Activated B cell treated with CpG ODN at 0.5 μM for 24 hours (primary cell): ENCODE results near the gene H6PD. TPM values are rescaled to one million over a fixed set of nuclear protein-coding genes. Genes with fewer than 3 reads are reported as not detected.

Experiments
- ATAC-seq: fragments of 200-7000 bp; cut with Tn5 transposase; one replicate; pipeline ENCODE4 v1.10.0; 2021; ENCODE audit warnings: low read depth, mild to moderate bottlenecking, moderate library complexity
- CTCF ChIA-PET: fragments of 350-600 bp; sonication (Branson Sonifier 250); formaldehyde crosslinking; loops from one replicate; lab custom pipeline; 2021; ENCODE audit warnings: antibody characterized with exemption; lab: Charles Lee
- POLR2A ChIA-PET: fragments of 350-600 bp; sonication (Branson Sonifier 250); formaldehyde crosslinking; loops from one replicate; lab custom pipeline; 2021; ENCODE audit warnings: antibody characterized with exemption; lab: Charles Lee
- DNase-seq: peaks from one replicate; pipeline ENCODE4 v3.0.0; 2022
- H3K27ac Mint-ChIP-seq: one replicate; pipeline ENCODE4 v1.8.0; 2020; ENCODE audit warnings: mixed read lengths
- H3K27me3 Mint-ChIP-seq: one replicate; pipeline ENCODE4 v1.8.0; 2021; ENCODE audit warnings: mixed read lengths
- H3K36me3 Mint-ChIP-seq: one replicate; pipeline ENCODE4 v1.8.0; 2021; ENCODE audit warnings: low read depth, mixed read lengths
- H3K4me1 Mint-ChIP-seq: one replicate; pipeline ENCODE4 v1.8.0; 2021; ENCODE audit warnings: mixed read lengths
- H3K4me3 Mint-ChIP-seq: one replicate; pipeline ENCODE4 v1.8.0; 2020; ENCODE audit warnings: mild to moderate bottlenecking, mixed read lengths
- H3K9me3 Mint-ChIP-seq: one replicate; pipeline ENCODE4 v1.8.0; 2020; ENCODE audit warnings: mixed read lengths
- CTCF ChIP-seq: fragments of 200-600 bp; IDR thresholded peaks from one replicate; pipeline ENCODE4 v1.8.0; 2022; ENCODE audit warnings: antibody characterized with exemption, mild to moderate bottlenecking
- intact Hi-C: fragments of 100-400 bp; cut with micrococcal nuclease; formaldehyde crosslinking; loops from one replicate; pipeline ENCODE4 v1.15.1; 2024
- total RNA-seq: library from RNA; stranded (reverse); gene quantifications from 2 replicates; pipeline ENCODE4 v1.2.3, GENCODE V29; 2022

H6PD gene
- total RNA-seq, 1 donor from 2014 or later, result 21.9 TPM

- ChIA-PET POLR2A (no interaction called here), CTCF (interaction anchor here (1.8 kb wide), 1 partner anchor 10 kb away, joined by 4 read pairs; no protein-coding TSS in a partner anchor)
- H3K9me3 Mint-ChIP-seq, result no peaks in the 10 kb centered on the region
- H3K4me1 Mint-ChIP-seq, result peaks cover 8% of the 10 kb centered on the region
- H3K36me3 Mint-ChIP-seq, result no peaks in the 10 kb centered on the region
- no peak for ATAC-seq
- H3K4me3 Mint-ChIP-seq, result no peak overlapping the region
- intact Hi-C loops, result no loop called here
- no peak for TF ChIP-seq CTCF
- peaks cover 53% of the 10 kb centered on the region for H3K27me3 Mint-ChIP-seq
- DNase-seq, result no peak
- H3K27ac Mint-ChIP-seq, result no peak overlapping the region
Measured at GRCh38 chr1:9207086-9207485, 27.5 kb upstream of the H6PD start.

- H3K36me3 Mint-ChIP-seq, result no peaks in the 10 kb centered on the region
- intact Hi-C loops, result no loop called here
- no peak for TF ChIP-seq CTCF
- ATAC-seq (no peak), DNase-seq (no peak)
- peaks cover 48% of the 10 kb centered on the region for H3K27me3 Mint-ChIP-seq
- peaks cover 1% of the 10 kb centered on the region for H3K4me1 Mint-ChIP-seq
- no peak overlapping the region for H3K27ac Mint-ChIP-seq
- no peak overlapping the region for H3K4me3 Mint-ChIP-seq
- CTCF ChIA-PET, result interaction anchor here (1.8 kb wide), 1 partner anchor 11 kb away, joined by 4 read pairs; no protein-coding TSS in a partner anchor
- POLR2A ChIA-PET, result no interaction called here
- no peaks in the 10 kb centered on the region for H3K9me3 Mint-ChIP-seq
Measured at GRCh38 chr1:9207715-9208114, 26.9 kb upstream of the H6PD start.

- Mint-ChIP-seq H3K4me1 (no peaks in the 10 kb centered on the region), H3K4me3 (no peak overlapping the region), H3K27me3 (peaks cover 25% of the 10 kb centered on the region), H3K27ac (no peak overlapping the region), H3K9me3 (no peaks in the 10 kb centered on the region), H3K36me3 (no peaks in the 10 kb centered on the region)
- no peak for ATAC-seq
- ChIA-PET POLR2A (no interaction called here), CTCF (no interaction called here)
- intact Hi-C loops, result no loop called here
- TF ChIP-seq CTCF, result no peak
- no peak for DNase-seq
Measured at GRCh38 chr1:9211291-9211811, 23.2 kb upstream of the H6PD start.

- Mint-ChIP-seq H3K4me3 (no peak overlapping the region), H3K27me3 (peaks cover 14% of the 10 kb centered on the region), H3K27ac (no peak overlapping the region), H3K36me3 (no peaks in the 10 kb centered on the region), H3K4me1 (no peaks in the 10 kb centered on the region), H3K9me3 (no peaks in the 10 kb centered on the region)
- no peak for DNase-seq
- ATAC-seq, result no peak
- CTCF ChIA-PET, result no interaction called here
- intact Hi-C loops, result no loop called here
- TF ChIP-seq CTCF, result no peak
- POLR2A ChIA-PET, result no interaction called here
Measured at GRCh38 chr1:9212735-9213134, 21.8 kb upstream of the H6PD start.

- H3K9me3 Mint-ChIP-seq, result no peaks in the 10 kb centered on the region
- H3K4me1 Mint-ChIP-seq, result no peaks in the 10 kb centered on the region
- no peak overlapping the region for H3K27ac Mint-ChIP-seq
- no peak for TF ChIP-seq CTCF
- no peak overlapping the region for H3K4me3 Mint-ChIP-seq
- no peak for ATAC-seq
- no peak for DNase-seq
- POLR2A ChIA-PET, result no interaction called here
- peaks cover 10% of the 10 kb centered on the region for H3K27me3 Mint-ChIP-seq
- CTCF ChIA-PET, result no interaction called here
- intact Hi-C loops, result no loop called here
- H3K36me3 Mint-ChIP-seq, result no peaks in the 10 kb centered on the region
Measured at GRCh38 chr1:9213956-9214355, 20.6 kb upstream of the H6PD start.
